ENCODE data around the gene OR1D5. TPM values are rescaled to one million over a fixed set of nuclear protein-coding genes. Genes with fewer than 3 reads are reported as not detected.

OR1D5 gene
- polyA plus RNA-seq, 1 experiment: not detected

GRCh38 chr17:3038941-3039340, 24.5 kb downstream of the OR1D5 start:
- H3K27me3 ChIP-seq (ENCODE audit: control insufficient read depth, insufficient read depth, low read length): no peaks in the 10 kb centered on the region
- ChIA-PET CTCF (interaction anchor here (0.6 to 2.7 kb wide), 3 partner anchors 10 to 203 kb away, joined by 4 to 11 read pairs (median 4); no protein-coding TSS in a partner anchor), POLR2A (no interaction called here)
- no peak for TF ChIP-seq CTCF (IDR thresholded peaks at IDR 0.05; ENCODE audit: insufficient read depth, low read depth, low read length)
- H3K4me3 ChIP-seq (ENCODE audit: low read depth, low read length): no peak overlapping the region
- DNase-seq (ENCODE audit: low read depth): no peak
- no peaks in the 10 kb centered on the region for H3K36me3 ChIP-seq (ENCODE audit: control insufficient read depth, insufficient read depth, low read length)

- no peak for DNase-seq (ENCODE audit: low read depth)
- TF ChIP-seq CTCF (IDR thresholded peaks at IDR 0.05; ENCODE audit: insufficient read depth, low read depth, low read length): no peak
- Histone ChIP-seq H3K4me3 (ENCODE audit: low read depth, low read length) (no peak overlapping the region), H3K27me3 (ENCODE audit: control insufficient read depth, insufficient read depth, low read length) (no peaks in the 10 kb centered on the region), H3K36me3 (ENCODE audit: control insufficient read depth, insufficient read depth, low read length) (no peaks in the 10 kb centered on the region)
- ChIA-PET POLR2A (no interaction called here), CTCF (interaction anchor here (0.5 kb wide), 1 partner anchor 14 kb away, joined by 3 read pairs; no protein-coding TSS in a partner anchor)
Measured at GRCh38 chr17:3037259-3037658, 26.1 kb downstream of the OR1D5 start.

GRCh38 chr17:3036800-3037199, 26.6 kb downstream of the OR1D5 start:
- ChIA-PET POLR2A (no interaction called here), CTCF (interaction anchor here (0.5 kb wide), 1 partner anchor 13 kb away, joined by 3 read pairs; no protein-coding TSS in a partner anchor)
- DNase-seq (ENCODE audit: low read depth): no peak
- H3K36me3 ChIP-seq (ENCODE audit: control insufficient read depth, insufficient read depth, low read length): no peaks in the 10 kb centered on the region
- no peak for TF ChIP-seq CTCF (IDR thresholded peaks at IDR 0.05; ENCODE audit: insufficient read depth, low read depth, low read length)
- no peak overlapping the region for H3K4me3 ChIP-seq (ENCODE audit: low read depth, low read length)
- H3K27me3 ChIP-seq (ENCODE audit: control insufficient read depth, insufficient read depth, low read length): no peaks in the 10 kb centered on the region

GRCh38 chr17:3035968-3036280, 27.5 kb downstream of the OR1D5 start:
- Histone ChIP-seq H3K4me3 (ENCODE audit: low read depth, low read length) (no peak overlapping the region), H3K27me3 (ENCODE audit: control insufficient read depth, insufficient read depth, low read length) (no peaks in the 10 kb centered on the region), H3K36me3 (ENCODE audit: control insufficient read depth, insufficient read depth, low read length) (no peaks in the 10 kb centered on the region)
- CTCF ChIA-PET: interaction anchor here (0.9 kb wide), 1 partner anchor 23 kb away, joined by 3 read pairs; no protein-coding TSS in a partner anchor
- TF ChIP-seq CTCF (IDR thresholded peaks at IDR 0.05; ENCODE audit: insufficient read depth, low read depth, low read length): no peak
- DNase-seq (ENCODE audit: low read depth): no peak
- POLR2A ChIA-PET: no interaction called here

GRCh38 chr17:3035256-3035967, 28.0 kb downstream of the OR1D5 start:
- ChIA-PET POLR2A (no interaction called here), CTCF (interaction anchor here (0.9 kb wide), 1 partner anchor 22 kb away, joined by 3 read pairs; no protein-coding TSS in a partner anchor)
- Histone ChIP-seq H3K36me3 (ENCODE audit: control insufficient read depth, insufficient read depth, low read length) (no peaks in the 10 kb centered on the region), H3K4me3 (ENCODE audit: low read depth, low read length) (no peak overlapping the region), H3K27me3 (ENCODE audit: control insufficient read depth, insufficient read depth, low read length) (no peaks in the 10 kb centered on the region)
- no peak for DNase-seq (ENCODE audit: low read depth)
- no peak for TF ChIP-seq CTCF (IDR thresholded peaks at IDR 0.05; ENCODE audit: insufficient read depth, low read depth, low read length)
